WTC11 (cell line): ENCODE results near the gene SALL4. TPM values are rescaled to one million over a fixed set of nuclear protein-coding genes. Genes with fewer than 3 reads are reported as not detected.

ENCODE experiments used
- ATAC-seq: fragments of 200-7000 bp; cut with Tn5 transposase; 2 replicates; pipeline ENCODE4 v1.10.0; 2021; ENCODE audit warnings: mild to moderate bottlenecking, moderate library complexity
- CTCF ChIA-PET: fragments of 300-600 bp; sonication (Branson Sonifier 250); formaldehyde crosslinking; loops from one replicate; lab custom pipeline; 2021; ENCODE audit warnings: antibody characterized with exemption; lab: Charles Lee
- POLR2A ChIA-PET: fragments of 350-600 bp; sonication (Branson Sonifier 250); formaldehyde crosslinking; loops from one replicate; lab custom pipeline; 2021; ENCODE audit warnings: antibody characterized with exemption; lab: Charles Lee
- DNase-seq: peaks from one replicate; pipeline ENCODE4 v3.0.0; 2021; ENCODE audit warnings: low spot score
- H3K27ac Mint-ChIP-seq: 2 replicates; pipeline ENCODE4 v1.8.0; 2021; ENCODE audit warnings: mixed read lengths
- H3K27me3 Mint-ChIP-seq: 2 replicates; pipeline ENCODE4 v1.8.0; 2021; ENCODE audit warnings: low read depth, mild to moderate bottlenecking, moderate library complexity, mixed read lengths
- H3K36me3 Mint-ChIP-seq: 2 replicates; pipeline ENCODE4 v1.8.0; 2021; ENCODE audit warnings: mixed read lengths
- H3K4me1 Mint-ChIP-seq: 2 replicates; pipeline ENCODE4 v1.8.0; 2022; ENCODE audit warnings: mixed read lengths
- H3K4me3 Mint-ChIP-seq: 2 replicates; pipeline ENCODE4 v1.8.0; 2021; ENCODE audit warnings: mild to moderate bottlenecking, moderate library complexity, mixed read lengths
- H3K9me3 Mint-ChIP-seq: 2 replicates; pipeline ENCODE4 v1.8.0; 2021; ENCODE audit warnings: mixed read lengths
- ESRRA ChIP-seq: sonication (generic); formaldehyde crosslinking; IDR thresholded peaks from 2 replicates; pipeline ENCODE4 v1.8.1; 2022; ENCODE audit warnings: mild to moderate bottlenecking, missing genetic modification reagents, borderline replicate concordance
- ETV6 ChIP-seq: sonication (generic); formaldehyde crosslinking; IDR thresholded peaks from 2 replicates; pipeline ENCODE4 v1.8.1; 2022; ENCODE audit warnings: mild to moderate bottlenecking, missing genetic modification reagents
- GRHL2 ChIP-seq: fragments of 250-450 bp; sonication (Bioruptor Pico); IDR thresholded peaks from 2 replicates; pipeline ENCODE4 v1.8.0; 2022; ENCODE audit warnings: mild to moderate bottlenecking, moderate library complexity; ENCODE audit not compliant: insufficient replicate concordance, severe bottlenecking
- HMGA2 ChIP-seq: fragments of 250-450 bp; sonication (Bioruptor Pico); IDR thresholded peaks from 2 replicates; pipeline ENCODE4 v1.4.0; 2021; ENCODE audit warnings: mild to moderate bottlenecking, moderate library complexity
- JAZF1 ChIP-seq: fragments of 250-450 bp; sonication (Bioruptor Pico); IDR thresholded peaks from 2 replicates; pipeline ENCODE4 v1.9.0; 2021; ENCODE audit warnings: moderate library complexity, mild to moderate bottlenecking, inconsistent platforms
- SMAD4 ChIP-seq: sonication (generic); formaldehyde crosslinking; IDR thresholded peaks from 2 replicates; pipeline ENCODE4 v1.8.0; 2022; ENCODE audit warnings: mild to moderate bottlenecking, missing genetic modification reagents
- SP1 ChIP-seq: sonication (generic); formaldehyde crosslinking; conservative IDR thresholded peaks from 2 replicates; pipeline ENCODE4 v1.8.1; 2022; ENCODE audit warnings: missing genetic modification reagents
- TP53 ChIP-seq: sonication (generic); formaldehyde crosslinking; IDR thresholded peaks from 2 replicates; pipeline ENCODE4 v1.8.1; 2023; ENCODE audit warnings: mild to moderate bottlenecking, missing genetic modification reagents
- ZBTB21 ChIP-seq: sonication (generic); formaldehyde crosslinking; IDR thresholded peaks from 2 replicates; pipeline ENCODE4 v1.8.1; 2023; ENCODE audit warnings: mild to moderate bottlenecking, missing genetic modification reagents, borderline replicate concordance
- ZNF416 ChIP-seq: fragments of 250-450 bp; sonication (Bioruptor Pico); IDR thresholded peaks from 2 replicates; pipeline ENCODE4 v1.9.0; 2021; ENCODE audit warnings: mild to moderate bottlenecking, inconsistent platforms
- ZNF671 ChIP-seq: fragments of 250-450 bp; sonication (Bioruptor Pico); IDR thresholded peaks from 2 replicates; pipeline ENCODE4 v1.8.0; 2021; ENCODE audit warnings: mild to moderate bottlenecking
- total RNA-seq: library from RNA; stranded (reverse); gene quantifications from 3 replicates; pipeline ENCODE4 v1.2.3, GENCODE V29; 2021
- TF ChIP-seq, protein P1 (sequence below): sonication (generic); formaldehyde crosslinking; conservative IDR thresholded peaks from 2 replicates; pipeline ENCODE4 v1.8.1; 2022; ENCODE audit warnings: mild to moderate bottlenecking, missing genetic modification reagents
- TF ChIP-seq, protein P2 (sequence below): sonication (generic); formaldehyde crosslinking; IDR thresholded peaks from 2 replicates; pipeline ENCODE4 v1.8.1; 2023; ENCODE audit warnings: mild to moderate bottlenecking, missing genetic modification reagents, moderate library complexity
- TF ChIP-seq, protein P3 (sequence below): sonication (generic); formaldehyde crosslinking; IDR thresholded peaks from 2 replicates; pipeline ENCODE4 v1.8.1; 2022; ENCODE audit warnings: mild to moderate bottlenecking, moderate library complexity, missing genetic modification reagents
- TF ChIP-seq, protein P4 (sequence below): sonication (generic); formaldehyde crosslinking; IDR thresholded peaks from 2 replicates; pipeline ENCODE4 v1.8.0; 2022; ENCODE audit warnings: mild to moderate bottlenecking, missing genetic modification reagents
- TF ChIP-seq, protein P5 (sequence below): fragments of 250-450 bp; sonication (Bioruptor Pico); IDR thresholded peaks from 2 replicates; pipeline ENCODE4 v1.9.0; 2021; ENCODE audit warnings: mild to moderate bottlenecking, borderline replicate concordance
- TF ChIP-seq, protein P6 (sequence below): sonication (generic); formaldehyde crosslinking; IDR thresholded peaks from 2 replicates; pipeline ENCODE4 v1.8.0; 2022; ENCODE audit warnings: missing genetic modification reagents

SALL4 gene
- total RNA-seq, 1 experiment from 2014 or later, result 156 TPM

DNA sequence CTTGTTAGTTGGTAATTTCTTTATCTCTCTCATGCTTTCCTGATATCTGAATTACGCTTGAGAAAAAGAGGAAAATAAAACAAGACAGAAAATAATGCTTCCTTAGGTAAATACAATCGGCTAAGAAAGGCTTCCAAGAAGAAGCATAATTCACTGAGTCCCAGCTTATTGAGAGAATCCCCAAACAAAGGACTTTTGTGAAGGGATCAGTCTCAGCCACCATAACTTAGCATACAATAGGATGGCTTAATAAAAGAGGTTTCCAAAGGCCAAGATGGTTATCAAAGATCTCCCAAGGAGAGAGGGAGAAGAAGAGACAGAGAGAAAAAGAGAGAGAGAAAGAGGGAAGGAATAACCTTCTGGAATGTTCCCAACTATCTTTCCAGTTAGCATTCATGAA is 46.0 kb upstream of the SALL4 start:
- no peaks in the 10 kb centered on the region for H3K9me3 Mint-ChIP-seq

DNA sequence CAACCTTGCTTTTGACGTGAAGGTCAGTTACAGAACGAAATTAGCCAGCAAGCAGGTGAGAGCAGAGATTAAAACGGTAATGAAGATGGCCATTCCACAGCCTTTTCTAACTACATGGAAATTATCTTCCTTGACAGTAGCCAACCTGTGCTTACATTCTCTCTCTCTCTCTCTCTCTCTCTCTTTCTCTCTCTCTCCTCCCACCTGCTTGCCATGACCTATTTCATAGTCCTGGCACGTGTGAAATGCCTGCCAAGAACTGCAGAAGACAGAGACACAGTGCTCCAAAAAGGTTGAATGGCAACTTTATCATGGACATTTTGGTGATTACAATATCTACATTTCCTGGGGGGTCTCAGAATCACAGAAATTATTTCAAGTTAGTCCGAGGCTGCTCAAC is 38.5 kb upstream of the SALL4 start:
- ChIA-PET CTCF (no interaction called here), POLR2A (no interaction called here)
- no peak for ATAC-seq
- no peaks in the 10 kb centered on the region for H3K36me3 Mint-ChIP-seq
- H3K4me1 Mint-ChIP-seq, result peaks cover 14% of the 10 kb centered on the region
- DNase-seq, result no peak
- H3K27me3 Mint-ChIP-seq, result no peaks in the 10 kb centered on the region
- no peak overlapping the region for H3K4me3 Mint-ChIP-seq
- no peaks in the 10 kb centered on the region for H3K9me3 Mint-ChIP-seq
- no peak for TF ChIP-seq ZBTB21 (CRISPR knock-in tag)
- peak overlapping the region; percentile 80; the same call in 1 of the 2 replicates for H3K27ac Mint-ChIP-seq

More for the DNA sequence above, 46.0 kb upstream of the SALL4 start:
- DNase-seq (no peak), ATAC-seq (no peak)
- H3K27me3 Mint-ChIP-seq, result no peaks in the 10 kb centered on the region
- no peak overlapping the region for H3K4me3 Mint-ChIP-seq
- peaks cover 7% of the 10 kb centered on the region for H3K4me1 Mint-ChIP-seq
- no peak overlapping the region for H3K27ac Mint-ChIP-seq
- ChIA-PET POLR2A (no interaction called here), CTCF (no interaction called here)
- no peaks in the 10 kb centered on the region for H3K36me3 Mint-ChIP-seq
- TF ChIP-seq ZNF416 (CRISPR knock-in tag) (no peak), SP1 (CRISPR knock-in tag) (no peak), JAZF1 (CRISPR knock-in tag) (no peak), ZNF671 (CRISPR knock-in tag) (no peak), GRHL2 (CRISPR knock-in tag) (no peak)
- TF ChIP-seq, protein P1, sequence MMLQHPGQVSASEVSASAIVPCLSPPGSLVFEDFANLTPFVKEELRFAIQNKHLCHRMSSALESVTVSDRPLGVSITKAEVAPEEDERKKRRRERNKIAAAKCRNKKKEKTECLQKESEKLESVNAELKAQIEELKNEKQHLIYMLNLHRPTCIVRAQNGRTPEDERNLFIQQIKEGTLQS (CRISPR knock-in tag), result no peak
- TF ChIP-seq, protein P2, sequence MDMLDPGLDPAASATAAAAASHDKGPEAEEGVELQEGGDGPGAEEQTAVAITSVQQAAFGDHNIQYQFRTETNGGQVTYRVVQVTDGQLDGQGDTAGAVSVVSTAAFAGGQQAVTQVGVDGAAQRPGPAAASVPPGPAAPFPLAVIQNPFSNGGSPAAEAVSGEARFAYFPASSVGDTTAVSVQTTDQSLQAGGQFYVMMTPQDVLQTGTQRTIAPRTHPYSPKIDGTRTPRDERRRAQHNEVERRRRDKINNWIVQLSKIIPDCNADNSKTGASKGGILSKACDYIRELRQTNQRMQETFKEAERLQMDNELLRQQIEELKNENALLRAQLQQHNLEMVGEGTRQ, result no peak
- TF ChIP-seq, protein P3, sequence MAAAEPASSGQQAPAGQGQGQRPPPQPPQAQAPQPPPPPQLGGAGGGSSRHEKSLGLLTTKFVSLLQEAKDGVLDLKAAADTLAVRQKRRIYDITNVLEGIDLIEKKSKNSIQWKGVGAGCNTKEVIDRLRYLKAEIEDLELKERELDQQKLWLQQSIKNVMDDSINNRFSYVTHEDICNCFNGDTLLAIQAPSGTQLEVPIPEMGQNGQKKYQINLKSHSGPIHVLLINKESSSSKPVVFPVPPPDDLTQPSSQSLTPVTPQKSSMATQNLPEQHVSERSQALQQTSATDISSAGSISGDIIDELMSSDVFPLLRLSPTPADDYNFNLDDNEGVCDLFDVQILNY (CRISPR knock-in tag), result no peak

DNA sequence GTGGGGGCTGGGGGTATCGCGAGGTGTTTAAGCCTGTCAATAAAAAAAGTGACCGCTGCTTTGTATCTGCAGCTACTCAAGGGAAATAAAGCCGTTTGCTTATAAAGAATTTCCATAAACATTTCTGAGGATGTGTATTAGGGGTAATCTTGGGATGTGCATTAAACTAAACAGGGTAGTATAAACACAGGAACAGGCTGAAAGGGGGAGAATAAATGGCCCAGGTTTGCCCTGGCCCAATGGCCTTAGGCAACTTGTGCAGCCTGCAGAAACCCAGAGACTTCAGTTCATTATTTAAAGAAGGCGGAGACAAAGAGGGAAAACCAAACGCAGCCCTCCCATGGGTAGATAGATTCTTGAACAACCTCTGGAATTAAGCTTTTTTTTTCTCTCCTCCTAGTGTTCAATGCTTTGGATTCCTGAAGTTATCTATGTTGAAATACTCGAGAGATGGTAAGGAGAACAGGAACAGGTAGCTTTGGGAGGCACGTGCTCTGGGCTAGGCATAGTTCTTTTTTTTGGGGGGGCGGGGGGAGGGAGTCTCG is 35.6 kb upstream of the SALL4 start:
- Mint-ChIP-seq H3K27ac (no peak overlapping the region), H3K27me3 (no peaks in the 10 kb centered on the region), H3K4me3 (no peak overlapping the region), H3K36me3 (no peaks in the 10 kb centered on the region), H3K4me1 (peaks cover 14% of the 10 kb centered on the region), H3K9me3 (no peaks in the 10 kb centered on the region)
- ChIA-PET CTCF (interaction anchor here (1.1 to 1.3 kb wide), 2 partner anchors 125 to 198 kb away, joined by 3 to 5 read pairs; no protein-coding TSS in a partner anchor), POLR2A (no interaction called here)
- ATAC-seq, result no peak; the same call in 1 of the 2 replicates
- TF ChIP-seq, protein P4, sequence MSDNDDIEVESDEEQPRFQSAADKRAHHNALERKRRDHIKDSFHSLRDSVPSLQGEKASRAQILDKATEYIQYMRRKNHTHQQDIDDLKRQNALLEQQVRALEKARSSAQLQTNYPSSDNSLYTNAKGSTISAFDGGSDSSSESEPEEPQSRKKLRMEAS (CRISPR knock-in tag), result no peak
- TF ChIP-seq TP53 (CRISPR knock-in tag) (no peak), HMGA2 (CRISPR knock-in tag) (no peak), ESRRA (CRISPR knock-in tag) (no peak), ETV6 (CRISPR knock-in tag) (no peak), SMAD4 (CRISPR knock-in tag) (no peak)
- TF ChIP-seq, all 79 proteins: peak for 0
- no peak for DNase-seq

DNA sequence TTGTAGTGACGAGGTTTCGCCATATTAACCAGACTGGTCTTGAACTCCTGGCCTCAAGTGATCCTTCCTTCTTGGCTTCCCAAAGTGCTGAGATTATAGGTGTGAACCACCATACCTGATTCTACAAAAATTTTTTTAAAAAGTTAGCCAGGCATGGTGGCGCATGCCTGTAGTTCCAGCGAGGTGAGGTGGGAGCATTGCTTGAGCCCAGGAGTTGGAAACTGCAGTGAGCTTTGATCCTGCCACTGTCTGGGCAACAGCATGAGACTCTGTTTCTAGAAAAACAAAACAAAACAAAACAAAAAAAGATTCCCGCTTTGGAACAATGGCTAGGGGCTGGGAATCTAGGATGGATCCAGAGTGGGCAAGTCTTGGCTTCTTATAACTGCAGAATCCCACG is 35.1 kb upstream of the SALL4 start:
- DNase-seq, result no peak
- Mint-ChIP-seq H3K27me3 (no peaks in the 10 kb centered on the region), H3K27ac (no peak overlapping the region), H3K36me3 (no peaks in the 10 kb centered on the region), H3K4me1 (peaks cover 14% of the 10 kb centered on the region), H3K9me3 (no peaks in the 10 kb centered on the region), H3K4me3 (no peak overlapping the region)
- no peak for ATAC-seq
- CTCF ChIA-PET, result interaction anchor here (1.1 kb wide), 1 partner anchor 198 kb away, joined by 5 read pairs; no protein-coding TSS in a partner anchor
- TF ChIP-seq, protein P5, sequence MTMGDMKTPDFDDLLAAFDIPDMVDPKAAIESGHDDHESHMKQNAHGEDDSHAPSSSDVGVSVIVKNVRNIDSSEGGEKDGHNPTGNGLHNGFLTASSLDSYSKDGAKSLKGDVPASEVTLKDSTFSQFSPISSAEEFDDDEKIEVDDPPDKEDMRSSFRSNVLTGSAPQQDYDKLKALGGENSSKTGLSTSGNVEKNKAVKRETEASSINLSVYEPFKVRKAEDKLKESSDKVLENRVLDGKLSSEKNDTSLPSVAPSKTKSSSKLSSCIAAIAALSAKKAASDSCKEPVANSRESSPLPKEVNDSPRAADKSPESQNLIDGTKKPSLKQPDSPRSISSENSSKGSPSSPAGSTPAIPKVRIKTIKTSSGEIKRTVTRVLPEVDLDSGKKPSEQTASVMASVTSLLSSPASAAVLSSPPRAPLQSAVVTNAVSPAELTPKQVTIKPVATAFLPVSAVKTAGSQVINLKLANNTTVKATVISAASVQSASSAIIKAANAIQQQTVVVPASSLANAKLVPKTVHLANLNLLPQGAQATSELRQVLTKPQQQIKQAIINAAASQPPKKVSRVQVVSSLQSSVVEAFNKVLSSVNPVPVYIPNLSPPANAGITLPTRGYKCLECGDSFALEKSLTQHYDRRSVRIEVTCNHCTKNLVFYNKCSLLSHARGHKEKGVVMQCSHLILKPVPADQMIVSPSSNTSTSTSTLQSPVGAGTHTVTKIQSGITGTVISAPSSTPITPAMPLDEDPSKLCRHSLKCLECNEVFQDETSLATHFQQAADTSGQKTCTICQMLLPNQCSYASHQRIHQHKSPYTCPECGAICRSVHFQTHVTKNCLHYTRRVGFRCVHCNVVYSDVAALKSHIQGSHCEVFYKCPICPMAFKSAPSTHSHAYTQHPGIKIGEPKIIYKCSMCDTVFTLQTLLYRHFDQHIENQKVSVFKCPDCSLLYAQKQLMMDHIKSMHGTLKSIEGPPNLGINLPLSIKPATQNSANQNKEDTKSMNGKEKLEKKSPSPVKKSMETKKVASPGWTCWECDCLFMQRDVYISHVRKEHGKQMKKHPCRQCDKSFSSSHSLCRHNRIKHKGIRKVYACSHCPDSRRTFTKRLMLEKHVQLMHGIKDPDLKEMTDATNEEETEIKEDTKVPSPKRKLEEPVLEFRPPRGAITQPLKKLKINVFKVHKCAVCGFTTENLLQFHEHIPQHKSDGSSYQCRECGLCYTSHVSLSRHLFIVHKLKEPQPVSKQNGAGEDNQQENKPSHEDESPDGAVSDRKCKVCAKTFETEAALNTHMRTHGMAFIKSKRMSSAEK (CRISPR knock-in tag), result no peak
- TF ChIP-seq, protein P3 (CRISPR knock-in tag), result no peak
- TF ChIP-seq, protein P6, sequence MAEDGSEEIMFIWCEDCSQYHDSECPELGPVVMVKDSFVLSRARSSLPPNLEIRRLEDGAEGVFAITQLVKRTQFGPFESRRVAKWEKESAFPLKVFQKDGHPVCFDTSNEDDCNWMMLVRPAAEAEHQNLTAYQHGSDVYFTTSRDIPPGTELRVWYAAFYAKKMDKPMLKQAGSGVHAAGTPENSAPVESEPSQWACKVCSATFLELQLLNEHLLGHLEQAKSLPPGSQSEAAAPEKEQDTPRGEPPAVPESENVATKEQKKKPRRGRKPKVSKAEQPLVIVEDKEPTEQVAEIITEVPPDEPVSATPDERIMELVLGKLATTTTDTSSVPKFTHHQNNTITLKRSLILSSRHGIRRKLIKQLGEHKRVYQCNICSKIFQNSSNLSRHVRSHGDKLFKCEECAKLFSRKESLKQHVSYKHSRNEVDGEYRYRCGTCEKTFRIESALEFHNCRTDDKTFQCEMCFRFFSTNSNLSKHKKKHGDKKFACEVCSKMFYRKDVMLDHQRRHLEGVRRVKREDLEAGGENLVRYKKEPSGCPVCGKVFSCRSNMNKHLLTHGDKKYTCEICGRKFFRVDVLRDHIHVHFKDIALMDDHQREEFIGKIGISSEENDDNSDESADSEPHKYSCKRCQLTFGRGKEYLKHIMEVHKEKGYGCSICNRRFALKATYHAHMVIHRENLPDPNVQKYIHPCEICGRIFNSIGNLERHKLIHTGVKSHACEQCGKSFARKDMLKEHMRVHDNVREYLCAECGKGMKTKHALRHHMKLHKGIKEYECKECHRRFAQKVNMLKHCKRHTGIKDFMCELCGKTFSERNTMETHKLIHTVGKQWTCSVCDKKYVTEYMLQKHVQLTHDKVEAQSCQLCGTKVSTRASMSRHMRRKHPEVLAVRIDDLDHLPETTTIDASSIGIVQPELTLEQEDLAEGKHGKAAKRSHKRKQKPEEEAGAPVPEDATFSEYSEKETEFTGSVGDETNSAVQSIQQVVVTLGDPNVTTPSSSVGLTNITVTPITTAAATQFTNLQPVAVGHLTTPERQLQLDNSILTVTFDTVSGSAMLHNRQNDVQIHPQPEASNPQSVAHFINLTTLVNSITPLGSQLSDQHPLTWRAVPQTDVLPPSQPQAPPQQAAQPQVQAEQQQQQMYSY (CRISPR knock-in tag), result no peak
- POLR2A ChIA-PET, result no interaction called here
